ENCODE results near the gene ARHGEF28. TPM values are rescaled to one million over a fixed set of nuclear protein-coding genes. Genes with fewer than 3 reads are reported as not detected.

The ARHGEF28 gene
- total RNA-seq, 1 experiment from 2014 or later, result 6.1 TPM

DNA sequence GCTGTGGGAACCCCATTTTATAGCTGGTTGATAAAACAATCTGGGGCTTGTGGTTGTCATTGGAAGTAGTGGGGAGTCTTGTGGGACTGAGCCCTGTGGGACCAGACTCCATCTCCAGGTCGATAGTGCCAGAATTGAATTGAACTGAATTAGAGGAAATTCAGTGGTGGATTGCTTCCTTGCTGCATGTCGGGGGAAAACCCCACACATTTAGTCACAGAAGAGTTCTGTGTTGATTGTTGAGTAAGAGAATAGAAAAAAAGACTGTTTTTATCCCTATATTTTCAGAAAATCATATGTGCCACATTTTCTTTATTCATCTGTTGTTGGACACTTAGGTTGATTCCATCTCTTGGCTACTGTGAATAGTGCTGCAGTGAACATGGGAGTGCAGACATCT is 209.7 kb downstream of the ARHGEF28 start:
- Histone ChIP-seq H2AFZ (ENCODE audit: low read depth, low read length, poor library complexity, severe bottlenecking) (no peak overlapping the region), H3K27ac (ENCODE audit: low read depth, low read length) (no peak overlapping the region), H3K9me3 (ENCODE audit: control insufficient read depth in 1 of 2, insufficient read depth in 1 of 2, low read depth in 1 of 2, low read length in 2 of 2) (no peaks in the 10 kb centered on the region), H3K4me1 (ENCODE audit: control insufficient read depth in 1 of 2, insufficient read depth in 2 of 2, low read length in 2 of 2) (no peaks in the 10 kb centered on the region), H4K20me1 (ENCODE audit: insufficient read depth) (no peaks in the 10 kb centered on the region; the same call in 1 of the 2 replicates), H3K9ac (ENCODE audit: low read length) (no peak overlapping the region), H3K4me3 (replicated peaks in 1 of 2; ENCODE audit: low read depth in 1 of 2, low read length in 2 of 2) (no peak overlapping the region), H3K9me2 (ENCODE audit: insufficient read depth) (no peaks in the 10 kb centered on the region), H3K4me2 (ENCODE audit: low read length) (no peak overlapping the region), H3K36me3 (ENCODE audit: control insufficient read depth in 1 of 2, insufficient read depth in 2 of 2, low read length in 2 of 2) (no peaks in the 10 kb centered on the region), H3K27me3 (ENCODE audit: insufficient read depth, low read length) (no peaks in the 10 kb centered on the region), H3K79me2 (ENCODE audit: insufficient read depth, low read length) (no peaks in the 10 kb centered on the region)
- POLR2A ChIA-PET, result no interaction called here
- intact Hi-C loops (cut with micrococcal nuclease), result no loop called here
- no TSS peak for BruUV-seq (replicated peaks)
- CTCF ChIA-PET, result no interaction called here
- DNase-seq (ENCODE audit: low read depth, low spot score), result no peak
- RAD21 ChIA-PET (ENCODE audit: low non-redundant PET in 1 of 2, low total read pairs in 2 of 2, uncharacterized antibody in 2 of 2, unreplicated experiment in 2 of 2), result no interaction called here
- no peak for ATAC-seq
- TF ChIP-seq TCF7L2 (IDR thresholded peaks at IDR 0.05; ENCODE audit: borderline replicate concordance, extremely low read depth, insufficient read depth, insufficient read length) (no peak), SRF (IDR thresholded peaks at IDR 0.05; ENCODE audit: low read depth) (no peak), CEBPB (IDR thresholded peaks at IDR 0.05; ENCODE audit: low read depth) (no peak), EZH2 (IDR thresholded peaks at IDR 0.05) (no peak), EZH2phosphoT487 (IDR thresholded peaks at IDR 0.05; ENCODE audit: borderline replicate concordance) (no peak), ZNF274 (IDR thresholded peaks at IDR 0.05; ENCODE audit: low read depth, low read length) (no peak)
- TF ChIP-seq, protein P1, sequence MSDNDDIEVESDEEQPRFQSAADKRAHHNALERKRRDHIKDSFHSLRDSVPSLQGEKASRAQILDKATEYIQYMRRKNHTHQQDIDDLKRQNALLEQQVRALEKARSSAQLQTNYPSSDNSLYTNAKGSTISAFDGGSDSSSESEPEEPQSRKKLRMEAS (IDR thresholded peaks at IDR 0.05), result no peak

DNA sequence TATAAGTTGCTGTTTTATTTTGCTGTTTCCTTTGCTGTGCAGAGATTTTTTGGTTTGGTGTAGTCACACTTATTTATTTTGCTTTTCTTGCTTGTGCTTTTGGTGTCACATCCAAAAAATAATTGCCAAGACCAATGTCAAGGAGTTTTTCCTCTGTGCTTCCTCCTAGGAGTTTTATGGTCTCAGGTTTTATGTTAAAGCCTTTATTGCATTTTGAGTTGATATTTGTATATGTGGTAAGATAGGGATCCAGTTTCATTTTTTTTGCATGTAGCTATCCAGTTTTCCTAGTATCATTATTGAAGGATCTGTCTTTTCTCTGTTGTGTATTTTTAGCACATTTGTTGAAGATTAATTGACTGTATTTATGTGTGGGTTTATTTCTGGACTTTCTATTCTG is 210.6 kb downstream of the ARHGEF28 start:
- POLR2A ChIA-PET, result no interaction called here
- H3K27ac ChIP-seq (ENCODE audit: low read depth, low read length), result no peak overlapping the region
- H3K4me1 ChIP-seq (ENCODE audit: control insufficient read depth in 1 of 2, insufficient read depth in 2 of 2, low read length in 2 of 2), result no peaks in the 10 kb centered on the region
- no peak overlapping the region for H3K4me3 ChIP-seq (replicated peaks in 1 of 2; ENCODE audit: low read depth in 1 of 2, low read length in 2 of 2)
- RAD21 ChIA-PET (ENCODE audit: low non-redundant PET in 1 of 2, low total read pairs in 2 of 2, uncharacterized antibody in 2 of 2, unreplicated experiment in 2 of 2), result no interaction called here
- H3K4me2 ChIP-seq (ENCODE audit: low read length), result no peak overlapping the region
- no peaks in the 10 kb centered on the region for H3K9me2 ChIP-seq (ENCODE audit: insufficient read depth)
- H3K9me3 ChIP-seq (ENCODE audit: control insufficient read depth in 1 of 2, insufficient read depth in 1 of 2, low read depth in 1 of 2, low read length in 2 of 2), result no peaks in the 10 kb centered on the region
- no TSS peak for BruUV-seq (replicated peaks)
- DNase-seq (ENCODE audit: low read depth, low spot score) (no peak), ATAC-seq (no peak)
- intact Hi-C loops (cut with micrococcal nuclease), result no loop called here
- H2AFZ ChIP-seq (ENCODE audit: low read depth, low read length, poor library complexity, severe bottlenecking), result no peak overlapping the region
- H3K79me2 ChIP-seq (ENCODE audit: insufficient read depth, low read length), result no peaks in the 10 kb centered on the region
- H4K20me1 ChIP-seq (ENCODE audit: insufficient read depth), result no peaks in the 10 kb centered on the region; the same call in 1 of the 2 replicates
- H3K27me3 ChIP-seq (ENCODE audit: insufficient read depth, low read length), result no peaks in the 10 kb centered on the region
- CTCF ChIA-PET, result no interaction called here
- no peak overlapping the region for H3K9ac ChIP-seq (ENCODE audit: low read length)
- H3K36me3 ChIP-seq (ENCODE audit: control insufficient read depth in 1 of 2, insufficient read depth in 2 of 2, low read length in 2 of 2), result no peaks in the 10 kb centered on the region
- TF ChIP-seq ZFX (IDR thresholded peaks at IDR 0.05) (no peak), EZH2 (IDR thresholded peaks at IDR 0.05) (no peak), SIN3A (IDR thresholded peaks at IDR 0.05; ENCODE audit: low read depth) (no peak), EGR1 (IDR thresholded peaks at IDR 0.05; ENCODE audit: low read depth) (no peak), CEBPB (IDR thresholded peaks at IDR 0.05; ENCODE audit: low read depth) (no peak), FOSL1 (IDR thresholded peaks at IDR 0.05; ENCODE audit: low read depth) (no peak), ZNF274 (IDR thresholded peaks at IDR 0.05; ENCODE audit: low read depth, low read length) (no peak)
- TF ChIP-seq, protein P1 (IDR thresholded peaks at IDR 0.05), result no peak
- TF ChIP-seq, protein P2, sequence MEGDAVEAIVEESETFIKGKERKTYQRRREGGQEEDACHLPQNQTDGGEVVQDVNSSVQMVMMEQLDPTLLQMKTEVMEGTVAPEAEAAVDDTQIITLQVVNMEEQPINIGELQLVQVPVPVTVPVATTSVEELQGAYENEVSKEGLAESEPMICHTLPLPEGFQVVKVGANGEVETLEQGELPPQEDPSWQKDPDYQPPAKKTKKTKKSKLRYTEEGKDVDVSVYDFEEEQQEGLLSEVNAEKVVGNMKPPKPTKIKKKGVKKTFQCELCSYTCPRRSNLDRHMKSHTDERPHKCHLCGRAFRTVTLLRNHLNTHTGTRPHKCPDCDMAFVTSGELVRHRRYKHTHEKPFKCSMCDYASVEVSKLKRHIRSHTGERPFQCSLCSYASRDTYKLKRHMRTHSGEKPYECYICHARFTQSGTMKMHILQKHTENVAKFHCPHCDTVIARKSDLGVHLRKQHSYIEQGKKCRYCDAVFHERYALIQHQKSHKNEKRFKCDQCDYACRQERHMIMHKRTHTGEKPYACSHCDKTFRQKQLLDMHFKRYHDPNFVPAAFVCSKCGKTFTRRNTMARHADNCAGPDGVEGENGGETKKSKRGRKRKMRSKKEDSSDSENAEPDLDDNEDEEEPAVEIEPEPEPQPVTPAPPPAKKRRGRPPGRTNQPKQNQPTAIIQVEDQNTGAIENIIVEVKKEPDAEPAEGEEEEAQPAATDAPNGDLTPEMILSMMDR (IDR thresholded peaks at IDR 0.05 in 2 of 3, conservative IDR thresholded peaks at IDR 0.05 in 1 of 3; ENCODE audit: borderline replicate concordance in 1 of 3, insufficient read depth in 1 of 3, low read depth in 2 of 3, low read length in 2 of 3), result no peak
